GM11168 (cell line): ENCODE results near the gene MRPS25.

Experiments used
- in situ Hi-C: fragments of 300-500 bp; cut with MboI; formaldehyde crosslinking; loops from one replicate; pipeline ENCODE4 v1.12.0; 2022; ENCODE audit warnings: low sequenced_read_pairs; ENCODE audit not compliant: unreplicated experiment

The MRPS25 gene

GRCh38 chr3:15064835-15065549 is at the start of gene MRPS25:
TSS of gene MRPS25 (minus strand) at chr3:15065315. CDS start at chr3:15065194, 121 bp downstream.
- in situ Hi-C loops = no loop called here

GRCh38 chr3:15113884-15114283 is 48.8 kb upstream of the MRPS25 start:
- in situ Hi-C loops = loop anchor here (25.0 kb wide), 1 partner anchor 298 kb away; no protein-coding TSS in a partner anchor

GRCh38 chr3:15113471-15113870 is 48.4 kb upstream of the MRPS25 start:
- in situ Hi-C loops = loop anchor here (25.0 kb wide), 1 partner anchor 299 kb away; no protein-coding TSS in a partner anchor

GRCh38 chr3:15112011-15112410 is 46.9 kb upstream of the MRPS25 start:
- in situ Hi-C loops = loop anchor here (25.0 kb wide), 1 partner anchor 300 kb away; no protein-coding TSS in a partner anchor

- in situ Hi-C loops = loop anchor here (25.0 kb wide), 1 partner anchor 302 kb away; no protein-coding TSS in a partner anchor
Observed at GRCh38 chr3:15110206-15110605, 45.1 kb upstream of the MRPS25 start.

- in situ Hi-C loops = loop anchor here (25.0 kb wide), 1 partner anchor 303 kb away; no protein-coding TSS in a partner anchor
Observed at GRCh38 chr3:15108869-15109268, 43.8 kb upstream of the MRPS25 start.

GRCh38 chr3:15108082-15108545 is 43.0 kb upstream of the MRPS25 start:
- in situ Hi-C loops = loop anchor here (25.0 kb wide), 1 partner anchor 304 kb away; no protein-coding TSS in a partner anchor

- in situ Hi-C loops = loop anchor here (25.0 kb wide), 1 partner anchor 305 kb away; no protein-coding TSS in a partner anchor
Observed at GRCh38 chr3:15107075-15107947, 42.2 kb upstream of the MRPS25 start.

- in situ Hi-C loops = loop anchor here (25.0 kb wide), 1 partner anchor 309 kb away; no protein-coding TSS in a partner anchor
Observed at GRCh38 chr3:15102836-15103235, 37.7 kb upstream of the MRPS25 start.

GRCh38 chr3:15102256-15102655 is 37.1 kb upstream of the MRPS25 start:
- in situ Hi-C loops = loop anchor here (25.0 kb wide), 1 partner anchor 310 kb away; no protein-coding TSS in a partner anchor

GRCh38 chr3:15099364-15100098 is 34.4 kb upstream of the MRPS25 start:
- in situ Hi-C loops = loop anchor here (25.0 kb wide), 1 partner anchor 313 kb away; no protein-coding TSS in a partner anchor

GRCh38 chr3:15098503-15099363 is 33.6 kb upstream of the MRPS25 start, which contains the start of gene RBSN:
TSS of gene RBSN (minus strand) at chr3:15099148. CDS start at chr3:15096120, 3,028 bp downstream.
- in situ Hi-C loops = no loop called here

GRCh38 chr3:15097891-15098290 is 32.8 kb upstream of the MRPS25 start:
- in situ Hi-C loops = no loop called here

GRCh38 chr3:15096046-15096445 is 30.9 kb upstream of the MRPS25 start:
- in situ Hi-C loops = no loop called here

GRCh38 chr3:15094187-15094875 is 29.2 kb upstream of the MRPS25 start:
- in situ Hi-C loops = no loop called here

GRCh38 chr3:15092686-15093085 is 27.6 kb upstream of the MRPS25 start:
- in situ Hi-C loops = no loop called here

GRCh38 chr3:15091575-15091974 is 26.5 kb upstream of the MRPS25 start:
- in situ Hi-C loops = no loop called here

- in situ Hi-C loops = no loop called here
Observed at GRCh38 chr3:15089201-15089600, 24.1 kb upstream of the MRPS25 start.
